Measurements from ENCODE around the gene ANAPC5.

DNA sequence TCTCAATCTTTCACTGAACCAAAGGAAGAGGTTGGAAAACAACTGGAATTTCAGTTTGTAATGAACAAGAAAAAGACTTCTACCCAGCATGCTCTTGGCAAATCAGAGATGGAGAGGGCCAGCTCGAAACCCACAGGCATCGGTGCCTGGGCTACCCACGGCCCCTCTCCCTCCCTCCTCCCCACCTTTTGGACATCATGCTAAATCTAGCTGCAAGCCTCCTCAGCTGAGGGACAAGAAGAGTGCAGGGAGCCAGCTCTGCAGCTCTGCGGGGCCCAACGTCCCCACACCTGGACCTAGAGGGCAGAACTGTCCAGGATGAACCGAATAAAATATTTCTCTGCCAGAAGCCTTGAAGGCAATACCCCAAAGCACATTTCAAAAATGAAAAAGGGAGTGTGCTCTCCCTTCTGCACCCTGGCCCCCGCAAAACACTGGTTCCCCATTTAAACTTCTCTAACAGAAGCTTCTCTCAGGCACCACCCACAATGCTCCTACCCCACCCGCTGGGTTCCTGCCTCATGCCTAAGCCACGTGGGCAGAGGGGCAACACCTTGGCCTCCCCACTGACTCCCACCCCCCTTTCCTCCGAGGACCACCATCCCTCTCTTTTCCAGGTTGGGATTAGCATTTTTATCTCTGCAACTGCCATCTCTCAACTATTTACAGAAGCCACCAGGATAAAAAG lies 63.9 kb downstream of the ANAPC5 start:
- TF ChIP-seq, protein P1, sequence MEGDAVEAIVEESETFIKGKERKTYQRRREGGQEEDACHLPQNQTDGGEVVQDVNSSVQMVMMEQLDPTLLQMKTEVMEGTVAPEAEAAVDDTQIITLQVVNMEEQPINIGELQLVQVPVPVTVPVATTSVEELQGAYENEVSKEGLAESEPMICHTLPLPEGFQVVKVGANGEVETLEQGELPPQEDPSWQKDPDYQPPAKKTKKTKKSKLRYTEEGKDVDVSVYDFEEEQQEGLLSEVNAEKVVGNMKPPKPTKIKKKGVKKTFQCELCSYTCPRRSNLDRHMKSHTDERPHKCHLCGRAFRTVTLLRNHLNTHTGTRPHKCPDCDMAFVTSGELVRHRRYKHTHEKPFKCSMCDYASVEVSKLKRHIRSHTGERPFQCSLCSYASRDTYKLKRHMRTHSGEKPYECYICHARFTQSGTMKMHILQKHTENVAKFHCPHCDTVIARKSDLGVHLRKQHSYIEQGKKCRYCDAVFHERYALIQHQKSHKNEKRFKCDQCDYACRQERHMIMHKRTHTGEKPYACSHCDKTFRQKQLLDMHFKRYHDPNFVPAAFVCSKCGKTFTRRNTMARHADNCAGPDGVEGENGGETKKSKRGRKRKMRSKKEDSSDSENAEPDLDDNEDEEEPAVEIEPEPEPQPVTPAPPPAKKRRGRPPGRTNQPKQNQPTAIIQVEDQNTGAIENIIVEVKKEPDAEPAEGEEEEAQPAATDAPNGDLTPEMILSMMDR (IDR thresholded peaks at IDR 0.05) = no peak
- TF ChIP-seq POLR2AphosphoS5 (IDR thresholded peaks at IDR 0.05) = no peak

Data from prostate gland (tissue), 2 donors.